ENCODE measurements around the gene KIAA1217. TPM values are rescaled to one million over a fixed set of nuclear protein-coding genes. Genes with fewer than 3 reads are reported as not detected.

Gene KIAA1217
- total RNA-seq, 4 donors from 2014 or later: 34.8 to 66.8 (median 52.9) TPM

DNA sequence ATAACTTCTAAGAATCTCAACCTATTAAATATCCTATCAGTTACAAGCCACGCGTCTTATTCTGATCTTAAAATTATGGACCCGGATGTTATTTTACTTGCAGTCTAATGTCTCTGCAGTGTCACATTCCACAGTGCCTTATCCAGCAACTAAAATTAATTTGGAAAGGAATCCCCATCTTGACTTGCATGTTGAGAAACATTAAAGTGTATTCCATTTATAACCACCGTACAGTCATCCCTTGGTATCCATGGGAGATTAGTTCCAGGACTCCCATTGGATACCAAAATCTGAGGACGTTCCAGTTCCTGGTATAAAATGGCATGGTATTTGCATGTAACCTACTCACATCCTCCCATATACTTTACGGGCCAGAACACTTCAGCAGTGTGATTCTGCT, 320.0 kb downstream of the KIAA1217 start:
- no peak for DNase-seq (ENCODE audit: low spot score in 2 of 2)
- intact Hi-C loops (cut with DNase I; ENCODE audit: low total_unique reads): loop anchor here (10.0 kb wide), 1 partner anchor 534 kb away; no protein-coding TSS in a partner anchor
- WGBS, 2 donors: 92 to 93% methylated on average over 6 of the region's 6 CpGs

DNA sequence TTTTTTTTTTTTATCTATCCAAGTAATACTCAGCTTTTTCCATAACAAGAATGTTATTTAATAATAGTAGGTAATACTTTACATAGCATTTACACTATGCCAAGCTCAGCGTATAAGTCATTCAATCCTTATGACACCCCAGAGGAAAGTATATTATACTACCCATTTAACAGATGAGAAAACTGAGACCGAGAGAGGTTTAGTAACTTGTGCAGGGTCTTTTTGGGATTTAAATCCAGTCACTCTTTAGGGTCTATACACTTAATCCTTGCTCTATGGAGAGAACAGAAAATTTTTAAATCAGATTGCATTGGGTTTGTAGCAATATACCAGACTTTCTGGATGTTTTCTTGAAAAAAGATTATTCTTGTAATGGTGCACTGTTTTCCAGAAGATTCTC, 322.5 kb downstream of the KIAA1217 start:
- intact Hi-C loops (cut with DNase I; ENCODE audit: low total_unique reads): no loop called here
- no peak for DNase-seq (ENCODE audit: low spot score in 2 of 2)
- 96 to 100% methylated on average over 2 of the region's 2 CpGs for WGBS, 2 donors
- no peak overlapping the region for H3K4me3 ChIP-seq (ENCODE audit: low read depth, poor library complexity, severe bottlenecking)
- TF ChIP-seq, protein P1, sequence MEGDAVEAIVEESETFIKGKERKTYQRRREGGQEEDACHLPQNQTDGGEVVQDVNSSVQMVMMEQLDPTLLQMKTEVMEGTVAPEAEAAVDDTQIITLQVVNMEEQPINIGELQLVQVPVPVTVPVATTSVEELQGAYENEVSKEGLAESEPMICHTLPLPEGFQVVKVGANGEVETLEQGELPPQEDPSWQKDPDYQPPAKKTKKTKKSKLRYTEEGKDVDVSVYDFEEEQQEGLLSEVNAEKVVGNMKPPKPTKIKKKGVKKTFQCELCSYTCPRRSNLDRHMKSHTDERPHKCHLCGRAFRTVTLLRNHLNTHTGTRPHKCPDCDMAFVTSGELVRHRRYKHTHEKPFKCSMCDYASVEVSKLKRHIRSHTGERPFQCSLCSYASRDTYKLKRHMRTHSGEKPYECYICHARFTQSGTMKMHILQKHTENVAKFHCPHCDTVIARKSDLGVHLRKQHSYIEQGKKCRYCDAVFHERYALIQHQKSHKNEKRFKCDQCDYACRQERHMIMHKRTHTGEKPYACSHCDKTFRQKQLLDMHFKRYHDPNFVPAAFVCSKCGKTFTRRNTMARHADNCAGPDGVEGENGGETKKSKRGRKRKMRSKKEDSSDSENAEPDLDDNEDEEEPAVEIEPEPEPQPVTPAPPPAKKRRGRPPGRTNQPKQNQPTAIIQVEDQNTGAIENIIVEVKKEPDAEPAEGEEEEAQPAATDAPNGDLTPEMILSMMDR (IDR thresholded peaks at IDR 0.05): no peak
- TF ChIP-seq POLR2A (IDR thresholded peaks at IDR 0.05): no peak

More for the DNA sequence above, 320.0 kb downstream of the KIAA1217 start:
- TF ChIP-seq POLR2A (IDR thresholded peaks at IDR 0.05): no peak
- TF ChIP-seq, protein P1 (IDR thresholded peaks at IDR 0.05): no peak
- H3K4me3 ChIP-seq (ENCODE audit: low read depth, poor library complexity, severe bottlenecking): no peak overlapping the region

GRCh38 chr10:24533981-24534380, 325.0 kb downstream of the KIAA1217 start:
- WGBS, 2 donors: 77 to 79% methylated on average over 4 of the region's 4 CpGs
- no peak for DNase-seq (ENCODE audit: low spot score in 2 of 2)
- TF ChIP-seq POLR2A (IDR thresholded peaks at IDR 0.05): no peak
- TF ChIP-seq, protein P1 (IDR thresholded peaks at IDR 0.05): no peak
- H3K4me3 ChIP-seq (ENCODE audit: low read depth, poor library complexity, severe bottlenecking): no peak overlapping the region
- intact Hi-C loops (cut with DNase I; ENCODE audit: low total_unique reads): no loop called here

DNA sequence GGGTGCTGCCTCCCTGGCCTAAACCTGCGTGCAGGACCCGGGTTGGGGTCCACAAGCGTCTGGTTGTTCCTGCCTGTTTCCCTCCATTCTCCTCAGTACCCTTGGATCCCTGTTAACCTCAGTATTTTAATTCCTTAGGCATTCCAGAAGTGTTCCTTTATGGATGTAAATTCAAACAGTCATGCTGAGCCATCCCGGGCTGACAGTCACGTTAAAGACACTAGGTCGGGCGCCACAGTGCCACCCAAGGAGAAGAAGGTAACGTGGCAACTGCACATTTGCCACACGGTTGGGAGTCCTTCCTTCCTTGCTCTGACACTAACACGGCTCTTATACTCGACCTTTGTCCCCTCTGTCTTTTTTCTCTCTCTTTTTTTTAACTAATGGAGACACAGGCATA, 327.7 kb downstream of the KIAA1217 start:
- no peak overlapping the region for H3K4me3 ChIP-seq (ENCODE audit: low read depth, poor library complexity, severe bottlenecking)
- DNase-seq (ENCODE audit: low spot score in 2 of 2): no peak
- TF ChIP-seq, protein P1 (IDR thresholded peaks at IDR 0.05): no peak
- no peak for TF ChIP-seq POLR2A (IDR thresholded peaks at IDR 0.05)
- 88 to 92% methylated on average over 11 of the region's 11 CpGs for WGBS, 2 donors
- intact Hi-C loops (cut with DNase I; ENCODE audit: low total_unique reads): no loop called here

DNA sequence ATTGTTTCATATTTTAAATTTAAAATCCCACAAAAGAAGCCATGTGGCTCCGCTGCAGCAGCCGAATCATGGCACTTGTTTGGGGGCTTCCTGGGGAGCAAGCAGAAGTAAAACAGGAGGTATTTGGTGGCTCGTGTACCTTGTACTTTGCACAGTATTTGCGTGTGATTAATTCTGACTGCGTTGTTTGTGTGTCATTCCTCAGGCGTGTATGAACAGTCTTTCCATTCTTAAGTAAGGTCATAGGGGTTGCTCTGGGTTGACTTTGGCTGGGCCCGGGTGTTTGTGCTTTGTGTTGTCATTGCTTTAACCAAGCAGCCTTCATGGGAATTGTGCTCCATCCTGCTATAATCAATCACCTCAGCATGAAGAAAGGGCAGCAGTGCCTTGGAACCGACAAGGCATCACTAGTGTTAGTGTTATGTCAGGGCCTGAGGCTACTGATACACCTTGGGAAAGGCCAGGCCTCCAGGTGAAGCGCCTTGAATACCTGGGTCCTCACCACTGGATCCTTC, 332.4 kb downstream of the KIAA1217 start:
- H3K4me3 ChIP-seq (ENCODE audit: low read depth, poor library complexity, severe bottlenecking): no peak overlapping the region
- peak in 1 of 2 donors; percentile 12 for DNase-seq (ENCODE audit: low spot score in 2 of 2)
- TF ChIP-seq POLR2A (IDR thresholded peaks at IDR 0.05): no peak
- TF ChIP-seq, protein P1 (IDR thresholded peaks at IDR 0.05): no peak
- intact Hi-C loops (cut with DNase I; ENCODE audit: low total_unique reads): no loop called here
- whole genome bisulfite sequencing, 2 donors: 76 to 85% methylated on average over 9 of the region's 9 CpGs

Measured in lower leg skin (tissue), 4 donors.